ENCODE data around the gene TSTD1. TPM values are rescaled to one million over a fixed set of nuclear protein-coding genes. Genes with fewer than 3 reads are reported as not detected.

Gene TSTD1
- total RNA-seq, 2 experiments from 2014 or later = 70.8 to 78.7 TPM

- intact Hi-C loops (cut with micrococcal nuclease) = no loop called here
- POLR2A ChIA-PET = interaction anchor here (1.7 to 2.1 kb wide), 3 partner anchors 8 to 15 kb away, joined by 6 to 9 read pairs (median 7); partner anchors contain the start of genes TSTD1 and USF1
Observed at GRCh38 chr1:161054232-161054631, 15.5 kb upstream of the TSTD1 start.

GRCh38 chr1:161052899-161053298 lies 14.1 kb upstream of the TSTD1 start:
- ChIA-PET CTCF (no interaction called here), POLR2A (no interaction called here)
- no peak overlapping the region for H3K4me3 Mint-ChIP-seq
- peaks cover 18% of the 10 kb centered on the region for H3K4me1 Mint-ChIP-seq (ENCODE audit: low read depth)
- H3K27ac Mint-ChIP-seq = peak overlapping the region; percentile 46
- H3K27me3 Mint-ChIP-seq = no peaks in the 10 kb centered on the region
- no peaks in the 10 kb centered on the region for H3K9me3 Mint-ChIP-seq
- DNase-seq (no peak), ATAC-seq (no peak)
- no peak for TF ChIP-seq CTCF (IDR thresholded peaks at IDR 0.05)
- peaks cover 62% of the 10 kb centered on the region for H3K36me3 Mint-ChIP-seq (ENCODE audit: low read depth)
- intact Hi-C loops (cut with micrococcal nuclease) = no loop called here

More at GRCh38 chr1:161054232-161054631, 15.5 kb upstream of the TSTD1 start:
- no peak for DNase-seq
- no peaks in the 10 kb centered on the region for H3K9me3 Mint-ChIP-seq
- H3K27ac Mint-ChIP-seq = peak overlapping the region; percentile 42
- H3K4me1 Mint-ChIP-seq (ENCODE audit: low read depth) = peaks cover 19% of the 10 kb centered on the region
- no peak for TF ChIP-seq CTCF (IDR thresholded peaks at IDR 0.05)
- no peaks in the 10 kb centered on the region for H3K27me3 Mint-ChIP-seq
- peaks cover 54% of the 10 kb centered on the region for H3K36me3 Mint-ChIP-seq (ENCODE audit: low read depth)
- H3K4me3 Mint-ChIP-seq = no peak overlapping the region
- CTCF ChIA-PET = interaction anchor here (1.0 to 1.9 kb wide), 5 partner anchors 11 to 43 kb away, joined by 3 to 10 read pairs (median 4); no protein-coding TSS in a partner anchor
- ATAC-seq = no peak

GRCh38 chr1:161051219-161051618 lies 12.5 kb upstream of the TSTD1 start:
- CTCF ChIA-PET = interaction anchor here (0.6 to 1.0 kb wide), 3 partner anchors 9 to 46 kb away, joined by 3 to 7 read pairs (median 3); no protein-coding TSS in a partner anchor
- ATAC-seq (no peak), DNase-seq (no peak)
- Mint-ChIP-seq H3K27ac (no peak overlapping the region), H3K27me3 (no peaks in the 10 kb centered on the region), H3K36me3 (ENCODE audit: low read depth) (peaks cover 62% of the 10 kb centered on the region), H3K9me3 (no peaks in the 10 kb centered on the region), H3K4me3 (no peak overlapping the region), H3K4me1 (ENCODE audit: low read depth) (peaks cover 20% of the 10 kb centered on the region)
- POLR2A ChIA-PET = interaction anchor here (0.9 to 1.8 kb wide), 3 partner anchors 9 to 12 kb away, joined by 3 to 7 read pairs (median 4); partner anchors contain the start of gene TSTD1
- intact Hi-C loops (cut with micrococcal nuclease) = no loop called here
- TF ChIP-seq CTCF (IDR thresholded peaks at IDR 0.05) = no peak

- no peaks in the 10 kb centered on the region for H3K27me3 Mint-ChIP-seq
- ChIA-PET POLR2A (interaction anchor here (1.1 to 4.8 kb wide), 3 partner anchors 9 to 69 kb away, joined by 3 to 32 read pairs (median 3); partner anchors contain the start of genes NIT1 and PFDN2), CTCF (no interaction called here)
- H3K9me3 Mint-ChIP-seq = no peaks in the 10 kb centered on the region
- no peak for TF ChIP-seq CTCF (IDR thresholded peaks at IDR 0.05)
- peak overlapping the region; percentile 53 for H3K27ac Mint-ChIP-seq
- H3K4me1 Mint-ChIP-seq (ENCODE audit: low read depth) = peaks cover 22% of the 10 kb centered on the region
- no peak overlapping the region for H3K4me3 Mint-ChIP-seq
- no peak for DNase-seq
- peaks cover 64% of the 10 kb centered on the region for H3K36me3 Mint-ChIP-seq (ENCODE audit: low read depth)
- intact Hi-C loops (cut with micrococcal nuclease) = no loop called here
- ATAC-seq = no peak
Observed at GRCh38 chr1:161048949-161049722, 10.4 kb upstream of the TSTD1 start.
